MG63 (cell line): ENCODE data around the gene PTPRD. TPM values are rescaled to one million over a fixed set of nuclear protein-coding genes. Genes with fewer than 3 reads are reported as not detected.

Experiments used
- DNase-seq: peaks from one replicate; pipeline ENCODE4 v3.0.0-alpha.2; 2020
- H3K27me3 ChIP-seq: fragments of 250-450 bp; sonication (Bioruptor Pico); 2 replicates; pipeline ENCODE4 v1.5.1; 2020; ENCODE audit warnings: mild to moderate bottlenecking, moderate library complexity
- H3K36me3 ChIP-seq: fragments of 250-450 bp; sonication (Bioruptor Pico); 2 replicates; pipeline ENCODE4 v1.5.1; 2020; ENCODE audit warnings: mild to moderate bottlenecking, moderate library complexity
- H3K4me3 ChIP-seq: fragments of 250-450 bp; sonication (Bioruptor Pico); 2 replicates; pipeline ENCODE4 v1.5.1; 2020; ENCODE audit warnings: mild to moderate bottlenecking, moderate library complexity
- H3K9me3 ChIP-seq: fragments of 250-450 bp; sonication (Bioruptor Pico); 2 replicates; pipeline ENCODE4 v1.5.1; 2020; ENCODE audit warnings: mild to moderate bottlenecking, moderate library complexity
- total RNA-seq: library from RNA; depleted of rRNA; stranded (reverse); fragments of >200 nt; shearing (Covaris generic); gene quantifications from 2 replicates; pipeline ENCODE4 v1.2.3, GENCODE V29; 2014; ENCODE audit warnings: low replicate concordance

The PTPRD gene
- total RNA-seq, 1 experiment from 2014 or later: not detected

DNA sequence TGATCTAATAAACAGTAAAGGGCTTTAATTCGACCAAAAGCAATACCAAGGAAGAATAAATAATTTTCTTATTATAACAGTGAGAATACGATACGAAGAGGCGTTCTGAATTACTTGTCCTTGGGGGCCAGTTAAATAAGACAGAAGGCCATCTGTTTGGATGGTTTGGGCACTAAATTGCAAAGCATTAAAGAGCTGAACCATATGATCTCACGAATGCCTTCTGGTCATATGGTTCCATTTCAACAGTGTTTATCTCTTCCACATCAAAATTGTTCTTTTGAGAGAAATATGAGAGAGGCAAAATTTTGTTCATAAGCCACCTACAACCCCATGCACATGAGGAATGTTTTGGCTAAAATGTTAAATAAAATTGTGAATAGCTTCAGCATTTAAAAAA, 605.4 kb downstream of the PTPRD start:
- no peak for DNase-seq
- H3K9me3 ChIP-seq: no peaks in the 10 kb centered on the region
- H3K36me3 ChIP-seq: no peaks in the 10 kb centered on the region
- no peaks in the 10 kb centered on the region for H3K27me3 ChIP-seq
- no peak overlapping the region for H3K4me3 ChIP-seq

DNA sequence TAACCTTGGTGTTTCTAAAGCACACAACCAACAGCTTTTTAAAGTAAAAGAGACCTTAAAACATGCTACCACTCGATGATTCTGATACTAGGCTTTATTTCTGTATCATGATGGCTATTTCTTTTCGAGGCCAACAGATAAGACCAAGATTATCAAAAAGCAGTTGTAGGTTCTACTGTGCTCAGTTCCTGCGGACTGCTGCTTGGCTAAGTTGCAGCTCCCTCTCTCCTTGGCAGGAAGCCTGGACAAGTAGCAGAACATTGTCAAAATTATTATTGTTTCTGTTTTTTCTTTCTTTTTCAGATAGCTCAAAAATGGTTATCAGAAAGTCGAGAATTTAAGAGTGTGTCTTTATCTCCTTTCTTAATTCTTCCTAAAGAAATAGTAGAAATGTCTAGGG, 607.6 kb downstream of the PTPRD start:
- Histone ChIP-seq H3K4me3 (no peak overlapping the region), H3K9me3 (no peaks in the 10 kb centered on the region), H3K27me3 (no peaks in the 10 kb centered on the region), H3K36me3 (no peaks in the 10 kb centered on the region)
- DNase-seq: no peak

DNA sequence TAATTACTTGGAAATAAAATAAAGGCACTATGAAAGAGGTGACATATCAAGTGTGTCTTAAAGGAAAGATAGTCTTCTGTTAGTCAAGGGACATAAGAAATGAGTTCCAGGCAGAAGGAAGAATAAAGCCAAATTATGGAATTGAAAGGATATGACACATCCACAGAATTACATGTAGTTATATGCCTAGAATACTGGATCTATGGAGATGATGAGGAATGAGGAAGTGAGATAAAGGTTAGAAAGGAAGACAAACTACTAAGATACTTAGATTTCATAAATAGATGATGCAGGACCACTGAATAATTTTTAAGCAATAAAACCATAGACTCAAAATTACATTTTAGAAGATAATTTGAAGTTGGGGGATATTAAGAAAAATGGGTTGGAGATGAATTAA, 609.8 kb downstream of the PTPRD start:
- no peak for DNase-seq
- Histone ChIP-seq H3K9me3 (no peaks in the 10 kb centered on the region), H3K27me3 (no peaks in the 10 kb centered on the region), H3K36me3 (no peaks in the 10 kb centered on the region), H3K4me3 (no peak overlapping the region)

- H3K9me3 ChIP-seq: no peaks in the 10 kb centered on the region
- H3K27me3 ChIP-seq: no peaks in the 10 kb centered on the region
These were observed 612.1 kb downstream of the PTPRD start for GRCh38 chr9:10000669-10001068.

GRCh38 chr9:9998491-9999287, 614.1 kb downstream of the PTPRD start:
- Histone ChIP-seq H3K9me3 (no peaks in the 10 kb centered on the region), H3K4me3 (no peak overlapping the region), H3K36me3 (no peaks in the 10 kb centered on the region), H3K27me3 (no peaks in the 10 kb centered on the region)
- no peak for DNase-seq

More at GRCh38 chr9:10000669-10001068, 612.1 kb downstream of the PTPRD start:
- no peak for DNase-seq
- no peaks in the 10 kb centered on the region for H3K36me3 ChIP-seq
- H3K4me3 ChIP-seq: no peak overlapping the region

DNA sequence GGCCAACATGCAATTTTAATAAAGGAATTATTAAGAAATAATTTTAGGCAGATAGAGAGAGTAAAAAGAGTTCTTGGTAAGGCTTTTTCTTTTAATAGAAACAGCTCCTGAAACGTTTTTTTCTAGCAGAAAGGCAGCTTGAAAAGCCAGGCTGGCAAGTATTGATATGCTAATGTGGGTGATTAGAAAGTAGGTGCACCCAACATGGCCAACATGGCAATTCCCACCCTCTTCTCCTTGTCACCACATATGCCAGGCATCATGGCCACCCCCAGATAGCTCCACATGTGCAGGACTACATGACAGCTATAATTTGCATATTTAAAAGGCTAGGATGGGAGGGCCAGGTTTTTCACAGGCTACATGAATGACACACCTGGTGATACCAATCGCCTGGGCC, 615.2 kb downstream of the PTPRD start:
- Histone ChIP-seq H3K27me3 (no peaks in the 10 kb centered on the region), H3K36me3 (no peaks in the 10 kb centered on the region), H3K9me3 (no peaks in the 10 kb centered on the region), H3K4me3 (no peak overlapping the region)
- DNase-seq: no peak

- no peaks in the 10 kb centered on the region for H3K36me3 ChIP-seq
- H3K4me3 ChIP-seq: no peak overlapping the region
- no peaks in the 10 kb centered on the region for H3K9me3 ChIP-seq
- no peaks in the 10 kb centered on the region for H3K27me3 ChIP-seq
- no peak for DNase-seq
These were observed 616.5 kb downstream of the PTPRD start for GRCh38 chr9:9996259-9996658.

GRCh38 chr9:9992936-9993335, 619.9 kb downstream of the PTPRD start:
- Histone ChIP-seq H3K4me3 (no peak overlapping the region), H3K9me3 (no peaks in the 10 kb centered on the region), H3K27me3 (no peaks in the 10 kb centered on the region), H3K36me3 (no peaks in the 10 kb centered on the region)
- DNase-seq: no peak

GRCh38 chr9:9973062-9973461, 639.7 kb downstream of the PTPRD start:
- no peak for DNase-seq
- Histone ChIP-seq H3K9me3 (no peaks in the 10 kb centered on the region), H3K27me3 (no peaks in the 10 kb centered on the region), H3K4me3 (no peak overlapping the region), H3K36me3 (no peaks in the 10 kb centered on the region)

DNA sequence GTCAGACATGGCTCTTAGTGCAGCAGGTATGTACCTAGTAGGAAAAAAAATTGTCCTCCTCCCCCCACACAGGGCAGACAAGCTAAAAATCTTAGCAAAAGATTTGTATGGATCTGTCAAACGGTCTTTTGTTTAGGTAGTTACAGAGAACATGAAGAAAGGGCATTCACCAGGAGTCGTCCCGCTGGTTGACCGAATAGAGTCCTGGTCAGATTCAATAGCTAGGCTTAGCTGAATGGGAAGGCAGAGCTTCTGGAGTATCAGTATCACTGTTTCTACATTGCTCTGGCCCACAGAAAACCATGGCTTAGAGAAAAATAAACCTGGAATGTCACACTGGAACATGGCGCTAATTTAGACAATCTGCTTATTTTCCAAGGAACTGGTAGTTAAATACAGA, 642.3 kb downstream of the PTPRD start:
- DNase-seq: no peak
- no peaks in the 10 kb centered on the region for H3K36me3 ChIP-seq
- no peak overlapping the region for H3K4me3 ChIP-seq
- no peaks in the 10 kb centered on the region for H3K27me3 ChIP-seq
- H3K9me3 ChIP-seq: no peaks in the 10 kb centered on the region

DNA sequence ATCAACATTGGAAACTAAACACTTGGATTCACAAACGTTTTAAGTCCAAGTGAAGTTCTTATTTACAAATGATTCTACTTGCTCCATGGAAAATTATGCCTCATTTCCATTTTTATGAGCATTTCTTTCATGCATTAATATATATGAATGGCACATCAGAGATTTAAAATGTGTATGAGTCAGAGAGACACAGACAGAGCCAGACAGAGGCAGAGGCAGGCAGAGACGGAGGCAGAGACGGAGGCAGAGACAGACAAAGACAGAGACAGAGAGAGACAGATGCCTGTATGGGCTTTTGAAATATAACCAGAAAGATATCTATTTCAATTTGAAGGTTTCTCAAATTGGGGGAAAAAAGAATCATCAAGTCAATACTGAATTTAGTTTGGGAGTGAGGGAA, 649.0 kb downstream of the PTPRD start:
- no peak for DNase-seq

GRCh38 chr9:9961934-9962333, 650.9 kb downstream of the PTPRD start:
- DNase-seq: no peak
- H3K36me3 ChIP-seq: no peaks in the 10 kb centered on the region
- H3K27me3 ChIP-seq: no peaks in the 10 kb centered on the region
- H3K9me3 ChIP-seq: no peaks in the 10 kb centered on the region
- no peak overlapping the region for H3K4me3 ChIP-seq

More for the DNA sequence above, 649.0 kb downstream of the PTPRD start:
- Histone ChIP-seq H3K27me3 (no peaks in the 10 kb centered on the region), H3K4me3 (no peak overlapping the region), H3K9me3 (no peaks in the 10 kb centered on the region), H3K36me3 (no peaks in the 10 kb centered on the region)

DNA sequence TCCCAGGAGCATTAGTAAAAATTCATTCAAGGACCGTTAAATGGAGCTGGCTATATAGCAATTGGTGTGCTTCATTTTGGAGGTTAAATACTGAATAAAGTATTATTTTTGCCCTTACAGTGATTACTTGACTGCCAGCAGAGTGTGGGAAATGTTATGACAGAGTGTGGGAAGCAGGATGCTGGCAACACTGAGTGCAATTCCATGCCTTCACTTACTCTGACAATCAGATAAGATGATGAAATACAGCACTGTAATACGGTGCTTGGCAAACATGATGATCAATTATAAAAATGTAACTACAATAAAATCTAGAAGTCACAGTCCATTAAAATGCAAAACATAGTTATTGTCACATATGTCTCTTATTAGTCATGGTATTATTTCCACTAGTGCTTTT, 651.3 kb downstream of the PTPRD start:
- no peak for DNase-seq
- H3K36me3 ChIP-seq: no peaks in the 10 kb centered on the region
- H3K9me3 ChIP-seq: no peaks in the 10 kb centered on the region
- H3K27me3 ChIP-seq: no peaks in the 10 kb centered on the region
- H3K4me3 ChIP-seq: no peak overlapping the region

- no peak overlapping the region for H3K4me3 ChIP-seq
- H3K27me3 ChIP-seq: no peaks in the 10 kb centered on the region
- H3K36me3 ChIP-seq: no peaks in the 10 kb centered on the region
- no peak for DNase-seq
- no peaks in the 10 kb centered on the region for H3K9me3 ChIP-seq
These were observed 661.1 kb downstream of the PTPRD start for GRCh38 chr9:9951556-9952160.

DNA sequence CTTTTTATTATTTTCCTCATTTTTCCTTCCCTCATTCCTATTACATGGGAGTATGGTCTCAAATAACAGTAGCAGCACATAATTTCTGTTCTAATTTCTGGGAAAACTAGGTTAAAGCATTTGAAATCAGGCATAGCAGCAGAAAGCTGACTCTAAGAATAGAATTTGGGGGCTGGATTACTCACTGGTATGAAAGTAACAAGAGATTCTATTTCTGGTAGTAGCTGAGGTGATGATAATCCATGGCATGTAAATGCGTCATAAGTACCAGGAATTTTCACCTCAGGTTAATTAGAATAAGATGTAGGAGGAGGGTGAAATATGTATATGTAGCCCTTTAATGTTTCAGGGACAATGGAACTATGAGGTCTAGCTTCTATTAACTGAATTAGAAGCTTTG, 662.0 kb downstream of the PTPRD start:
- no peaks in the 10 kb centered on the region for H3K9me3 ChIP-seq
- H3K27me3 ChIP-seq: no peaks in the 10 kb centered on the region
- no peak overlapping the region for H3K4me3 ChIP-seq
- no peak for DNase-seq
- H3K36me3 ChIP-seq: no peaks in the 10 kb centered on the region

DNA sequence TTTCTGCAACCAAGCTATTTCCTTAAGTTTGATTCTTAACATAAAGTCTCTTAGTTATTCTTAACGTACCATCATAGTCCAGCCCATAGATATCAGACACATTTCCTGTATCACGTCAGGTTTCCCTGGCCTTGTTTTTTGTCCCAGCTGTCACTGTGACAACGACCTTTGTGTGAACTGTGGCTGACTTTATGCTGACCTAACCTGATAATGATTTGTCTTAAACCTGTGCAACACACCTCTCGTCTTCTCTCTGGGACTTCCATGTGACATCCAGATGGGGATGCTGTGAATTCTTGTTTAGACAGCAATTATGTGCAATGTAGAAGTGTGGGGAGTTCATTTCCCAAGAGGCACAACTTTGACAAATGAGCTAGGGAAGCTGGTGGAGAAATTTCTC, 662.8 kb downstream of the PTPRD start:
- Histone ChIP-seq H3K36me3 (no peaks in the 10 kb centered on the region), H3K9me3 (no peaks in the 10 kb centered on the region), H3K27me3 (no peaks in the 10 kb centered on the region), H3K4me3 (no peak overlapping the region)
- DNase-seq: no peak

DNA sequence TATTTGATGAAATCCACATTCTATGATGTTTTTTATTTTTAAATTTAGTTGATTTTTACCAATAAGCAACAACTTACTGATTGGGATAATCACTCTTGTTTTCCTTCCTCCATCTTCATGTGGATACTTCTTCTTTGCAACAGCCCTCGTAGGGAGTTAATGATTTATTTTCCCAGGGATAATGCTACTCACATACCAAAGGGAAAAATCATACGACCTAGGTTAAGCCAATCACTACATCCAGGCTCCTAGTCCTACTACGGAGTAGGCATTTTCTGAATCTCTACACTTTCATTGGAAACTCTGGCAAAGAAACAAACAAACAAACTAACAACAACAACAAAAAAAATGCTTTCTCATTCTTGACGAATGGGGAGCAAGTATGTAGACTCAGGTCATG, 663.4 kb downstream of the PTPRD start:
- Histone ChIP-seq H3K9me3 (no peaks in the 10 kb centered on the region), H3K4me3 (no peak overlapping the region), H3K36me3 (no peaks in the 10 kb centered on the region), H3K27me3 (no peaks in the 10 kb centered on the region)
- DNase-seq: no peak

DNA sequence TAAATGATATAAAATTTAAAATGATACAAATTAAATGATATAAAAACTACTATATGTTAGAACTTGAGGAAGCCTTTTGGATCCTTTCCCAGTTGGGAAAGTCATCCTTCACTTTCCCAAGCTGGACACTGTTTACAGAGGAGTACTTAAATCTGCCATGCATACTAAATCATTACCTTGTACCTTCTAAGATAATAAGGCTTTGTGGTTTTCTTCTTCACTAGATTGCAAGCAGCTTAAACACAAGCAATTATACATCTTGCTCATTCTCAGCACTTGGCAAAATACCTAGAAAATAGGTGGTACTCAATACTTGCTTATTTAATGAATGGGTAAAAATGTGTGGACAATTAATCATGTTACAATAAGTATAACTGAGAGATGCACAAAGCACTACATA, 666.8 kb downstream of the PTPRD start:
- Histone ChIP-seq H3K36me3 (no peaks in the 10 kb centered on the region), H3K27me3 (no peaks in the 10 kb centered on the region), H3K9me3 (no peaks in the 10 kb centered on the region), H3K4me3 (no peak overlapping the region)
- no peak for DNase-seq
